GM15510 (cell line): Measurements from ENCODE around the gene FGD6.

Experiments
- POLR2A ChIP-seq: IDR thresholded peaks from 3 replicates; pipeline ENCODE4 v1.6.1; 2011; ENCODE audit warnings: borderline replicate concordance; ENCODE audit not compliant: insufficient read length; ENCODE audit errors: extremely low read depth

Gene FGD6

DNA sequence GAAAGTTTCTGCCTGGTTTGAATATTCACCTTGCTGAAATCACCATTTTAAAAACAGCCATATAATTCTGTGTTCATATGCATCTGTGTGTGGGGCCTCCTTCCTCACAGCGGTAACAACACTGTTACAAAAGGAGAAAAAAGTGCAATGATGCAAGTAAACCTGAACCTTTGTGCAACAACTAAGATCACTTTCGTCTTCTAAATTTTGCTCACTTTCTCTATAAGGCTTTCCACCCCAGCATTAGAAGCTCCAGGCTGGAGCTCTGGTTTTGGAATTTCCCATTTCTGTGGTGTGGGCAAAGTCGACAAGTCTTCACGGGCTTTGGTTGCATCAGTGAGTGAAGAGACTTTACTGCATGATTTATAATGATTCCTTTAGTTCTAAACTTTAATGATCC is 18.4 kb downstream of the FGD6 start:
- no peak for TF ChIP-seq POLR2A

DNA sequence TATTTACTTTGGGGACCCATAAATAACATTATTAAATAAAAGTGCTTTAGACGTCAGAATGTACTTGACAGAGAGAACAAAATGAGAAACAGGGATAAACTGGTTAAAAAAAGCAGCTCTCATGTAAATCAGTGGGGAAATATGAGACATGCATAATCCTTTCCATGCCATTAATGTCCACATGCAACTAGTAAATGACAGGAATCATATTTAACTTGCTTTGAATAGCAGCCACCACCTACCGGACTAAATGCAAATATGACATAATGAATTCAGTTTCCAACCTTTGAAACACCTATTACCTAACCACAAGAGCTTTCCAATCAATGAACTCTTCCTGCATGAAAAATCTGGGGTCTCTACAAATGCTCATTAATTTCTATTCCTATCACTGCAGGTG is 19.6 kb downstream of the FGD6 start:
- no peak for TF ChIP-seq POLR2A

DNA sequence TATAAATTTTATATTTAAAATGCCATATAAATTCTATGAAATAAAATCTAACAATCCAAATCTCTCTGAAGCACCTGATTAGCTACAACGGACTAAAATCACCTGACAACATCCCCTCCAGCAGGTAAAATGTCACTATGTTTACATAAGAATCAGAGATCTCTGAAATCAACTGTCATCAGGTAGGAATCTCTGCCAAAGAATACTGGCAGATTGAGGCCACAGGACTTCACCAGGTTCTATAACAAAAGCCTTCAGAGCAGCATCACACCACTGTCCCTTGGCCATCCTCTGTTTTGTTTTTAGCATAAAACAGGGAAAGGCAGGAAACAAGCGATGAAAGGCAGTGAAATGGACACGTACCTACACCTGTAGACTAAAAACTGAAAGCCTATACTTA is 22.1 kb downstream of the FGD6 start:
- TF ChIP-seq POLR2A = no peak

- no peak for TF ChIP-seq POLR2A
Observed at GRCh38 chr12:95193139-95193538, 24.1 kb downstream of the FGD6 start.

GRCh38 chr12:95192271-95192670 is 25.0 kb downstream of the FGD6 start:
- no peak for TF ChIP-seq POLR2A

DNA sequence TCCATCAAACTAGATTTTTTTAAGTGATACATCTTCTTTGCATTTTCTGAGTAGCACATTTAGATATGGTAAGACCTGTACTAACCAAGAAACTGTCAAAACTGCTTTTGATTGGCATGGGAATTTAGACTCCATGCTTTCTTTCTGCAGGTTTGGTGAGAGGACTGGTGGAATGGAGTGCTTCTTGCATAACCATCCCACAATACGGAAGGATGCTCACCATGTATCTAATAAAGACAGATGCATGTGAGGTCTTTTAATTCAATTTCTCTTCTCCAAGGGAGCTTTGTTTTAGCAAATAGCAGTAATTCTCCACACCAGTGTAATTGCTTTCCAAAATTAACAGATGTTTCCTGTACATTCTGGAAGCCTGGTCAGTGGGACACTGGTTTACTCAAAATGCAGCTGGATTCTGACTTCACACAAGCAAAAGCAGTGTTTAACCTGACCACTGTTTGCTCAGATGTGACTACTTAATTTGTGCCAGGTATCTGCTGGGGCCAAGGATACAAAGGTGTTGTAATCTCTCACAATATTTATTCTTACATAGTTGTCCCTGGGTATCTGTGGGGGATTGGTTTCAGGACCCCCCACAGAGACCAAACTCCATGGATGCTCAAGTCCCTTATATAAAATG is 26.1 kb downstream of the FGD6 start:
- no peak for TF ChIP-seq POLR2A

DNA sequence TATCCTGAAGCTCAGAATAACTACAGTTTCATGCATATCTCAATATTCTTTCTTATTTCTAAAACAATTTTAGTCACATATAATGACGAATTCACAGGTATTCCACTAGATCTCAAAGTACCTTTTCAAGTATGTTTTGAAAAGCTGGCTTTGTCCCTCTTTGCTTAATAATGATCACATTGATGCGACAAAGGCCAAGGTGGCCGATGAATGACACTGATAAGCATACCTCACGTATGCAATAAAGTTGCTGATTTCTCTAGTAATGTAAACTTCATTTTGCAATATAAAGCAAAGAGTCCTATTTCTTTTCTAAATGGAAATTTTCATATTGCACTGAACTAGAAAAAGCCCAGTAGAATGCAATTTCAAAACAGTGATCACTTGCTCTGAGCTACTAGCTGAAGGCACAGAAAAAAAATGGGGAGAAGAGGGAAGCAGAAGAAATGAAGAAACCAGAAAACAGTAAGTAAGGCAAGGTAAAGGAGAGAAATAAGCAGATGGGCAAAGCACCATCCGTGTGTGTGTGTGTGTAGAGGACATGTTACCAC is 29.3 kb downstream of the FGD6 start:
- TF ChIP-seq POLR2A = no peak

GRCh38 chr12:95185854-95186253 is 31.4 kb downstream of the FGD6 start:
- TF ChIP-seq POLR2A = no peak

GRCh38 chr12:95185072-95185471 is 32.2 kb downstream of the FGD6 start:
- TF ChIP-seq POLR2A = no peak

GRCh38 chr12:95184121-95184520 is 33.1 kb downstream of the FGD6 start:
- TF ChIP-seq POLR2A = no peak

DNA sequence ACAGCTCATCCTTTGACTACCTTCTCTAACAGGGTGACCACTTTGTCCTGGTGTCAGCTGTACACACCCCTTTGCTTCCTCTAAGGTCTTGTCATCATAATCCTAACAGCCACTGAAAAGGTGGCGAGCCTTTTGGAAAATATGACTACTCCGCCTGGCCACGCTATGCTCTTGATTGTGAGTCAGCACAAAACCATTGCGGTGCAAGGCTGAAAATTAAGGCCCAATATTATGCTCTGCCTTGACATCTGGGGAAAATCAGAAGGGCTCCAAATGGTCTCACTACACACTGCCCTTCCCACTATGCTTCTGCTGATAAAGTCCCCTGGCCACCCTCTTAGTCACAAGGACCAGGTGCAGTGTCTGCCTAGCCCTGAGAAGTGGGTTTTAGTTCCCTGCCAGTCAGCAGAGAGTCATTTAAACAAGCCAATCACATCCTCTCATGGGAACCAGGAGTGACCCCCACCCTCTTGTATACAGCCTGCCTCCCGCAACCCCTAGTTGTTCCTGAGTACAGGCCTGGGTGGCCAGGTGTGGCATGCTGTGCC is 34.3 kb downstream of the FGD6 start:
- TF ChIP-seq POLR2A = no peak

GRCh38 chr12:95181103-95181502 is 36.2 kb downstream of the FGD6 start:
- TF ChIP-seq POLR2A = no peak

DNA sequence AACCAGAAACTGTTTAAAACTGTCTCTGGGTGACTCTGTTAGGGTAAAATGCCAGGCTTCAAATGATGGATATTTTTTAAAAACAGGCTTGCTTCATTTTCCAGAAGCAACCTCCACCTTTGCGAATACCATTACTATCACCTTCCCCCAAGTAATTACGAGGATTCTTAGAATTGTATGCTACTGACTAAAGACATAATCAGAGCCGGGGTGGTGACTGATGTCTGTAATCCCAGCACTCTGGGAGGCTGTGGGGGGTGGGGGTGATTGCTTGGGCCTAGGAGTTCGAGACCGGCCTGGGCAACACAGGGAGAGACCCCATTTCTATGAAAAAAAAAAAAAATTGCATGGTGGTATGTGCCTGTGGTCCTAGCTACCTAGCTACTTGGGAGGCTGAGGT is 38.3 kb downstream of the FGD6 start:
- TF ChIP-seq POLR2A = no peak

DNA sequence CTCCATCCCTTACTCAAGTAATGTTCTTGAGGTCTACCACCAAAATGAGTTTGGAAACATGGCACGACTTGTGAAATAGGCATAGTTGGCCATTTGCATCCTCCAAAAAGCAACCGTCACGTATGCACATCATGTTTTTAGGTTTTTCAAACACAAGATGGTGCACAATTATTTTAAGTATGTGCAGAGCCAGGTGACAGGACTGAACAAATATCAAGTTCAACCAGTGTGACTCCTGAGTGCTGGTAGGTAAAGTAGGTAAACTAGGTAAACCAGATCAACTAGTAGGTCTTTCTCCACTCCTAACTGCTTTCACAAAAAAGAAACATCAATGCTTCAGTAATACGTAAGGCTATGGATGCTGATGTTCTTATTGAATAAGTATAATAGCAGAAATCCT is 39.1 kb downstream of the FGD6 start:
- TF ChIP-seq POLR2A = no peak

DNA sequence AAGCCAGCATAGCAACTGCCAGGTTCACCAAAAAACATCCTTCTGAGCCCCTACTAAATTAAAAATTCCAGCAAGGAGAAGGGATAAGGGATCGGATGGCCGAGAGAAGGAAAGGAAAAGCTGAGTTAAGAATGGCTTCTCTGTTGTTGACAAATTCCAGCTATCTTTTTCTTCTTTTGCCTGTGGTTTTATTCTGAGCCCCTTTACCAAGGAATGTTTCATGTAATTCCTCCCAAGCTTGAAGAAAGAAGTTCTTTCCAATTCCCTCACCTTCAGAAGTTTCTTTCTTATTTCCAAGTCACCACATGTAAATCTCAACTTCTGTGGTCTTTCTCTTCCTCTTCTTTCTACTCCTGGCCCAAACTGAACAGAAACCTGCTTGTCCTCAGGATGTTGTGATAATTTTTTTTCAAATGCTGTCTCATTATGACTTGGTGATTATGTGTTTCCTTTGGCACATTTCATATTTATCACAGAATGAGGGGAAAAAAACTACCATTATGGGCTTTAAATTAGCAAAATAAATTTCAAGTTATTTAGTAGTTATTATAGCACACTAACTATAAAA is 40.0 kb downstream of the FGD6 start:
- TF ChIP-seq POLR2A = no peak
